GM12873 (cell line): ENCODE data around the gene PGLYRP4.

Experiments used
- CTCF ChIP-seq: IDR thresholded peaks from 2 replicates; pipeline ENCODE4 v1.5.1; 2012; ENCODE audit warnings: low read depth, mild to moderate bottlenecking, moderate library complexity, low read length, control low read depth; ENCODE audit not compliant: insufficient read depth; ENCODE audit errors: missing control alignments

The PGLYRP4 gene, protein sequence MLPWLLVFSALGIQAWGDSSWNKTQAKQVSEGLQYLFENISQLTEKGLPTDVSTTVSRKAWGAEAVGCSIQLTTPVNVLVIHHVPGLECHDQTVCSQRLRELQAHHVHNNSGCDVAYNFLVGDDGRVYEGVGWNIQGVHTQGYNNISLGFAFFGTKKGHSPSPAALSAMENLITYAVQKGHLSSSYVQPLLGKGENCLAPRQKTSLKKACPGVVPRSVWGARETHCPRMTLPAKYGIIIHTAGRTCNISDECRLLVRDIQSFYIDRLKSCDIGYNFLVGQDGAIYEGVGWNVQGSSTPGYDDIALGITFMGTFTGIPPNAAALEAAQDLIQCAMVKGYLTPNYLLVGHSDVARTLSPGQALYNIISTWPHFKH

GRCh38 chr1:153348511-153349362, at the start of gene PGLYRP4:
PGLYRP4 (minus strand) TSS chr1:153348841; CDS start chr1:153347932, 909 bp downstream.
- TF ChIP-seq CTCF = no peak

DNA sequence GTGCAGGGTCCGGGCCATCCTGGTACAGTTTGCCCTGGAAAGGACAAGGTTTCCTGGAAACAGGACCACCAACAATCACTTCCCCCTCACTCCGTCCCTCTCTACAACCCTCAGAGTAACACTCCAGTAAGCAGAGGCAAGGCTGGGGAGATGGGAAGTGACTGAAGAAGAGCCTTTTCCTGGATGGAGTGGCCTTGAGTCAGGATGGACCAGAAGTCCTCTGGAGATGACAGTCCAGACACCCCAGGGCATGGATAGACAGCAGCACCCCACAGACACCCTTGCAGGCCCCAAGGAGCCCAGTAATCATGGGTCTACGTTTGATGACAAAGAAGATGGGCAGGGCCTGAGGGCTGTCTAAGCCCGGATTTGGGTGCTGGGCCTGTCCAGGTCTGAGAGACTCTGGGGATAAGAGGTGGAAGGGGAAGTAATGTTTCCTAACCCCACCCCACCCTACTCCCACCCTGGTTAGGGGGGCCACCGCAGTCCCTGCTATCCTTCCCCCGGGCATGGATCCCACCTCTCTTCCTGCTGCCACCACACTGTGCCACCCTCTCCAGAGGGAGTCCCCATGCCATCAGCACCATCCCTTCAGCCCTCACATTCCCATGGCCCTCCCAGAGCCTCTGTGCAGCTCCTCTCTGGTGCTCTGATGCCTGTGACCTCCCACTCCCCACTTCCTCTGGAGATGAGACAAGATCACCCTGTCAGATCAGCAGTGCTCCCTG, 49.4 kb upstream of the PGLYRP4 start:
- no peak for TF ChIP-seq CTCF

GRCh38 chr1:153397051-153397923, 48.6 kb upstream of the PGLYRP4 start:
- TF ChIP-seq CTCF = no peak

DNA sequence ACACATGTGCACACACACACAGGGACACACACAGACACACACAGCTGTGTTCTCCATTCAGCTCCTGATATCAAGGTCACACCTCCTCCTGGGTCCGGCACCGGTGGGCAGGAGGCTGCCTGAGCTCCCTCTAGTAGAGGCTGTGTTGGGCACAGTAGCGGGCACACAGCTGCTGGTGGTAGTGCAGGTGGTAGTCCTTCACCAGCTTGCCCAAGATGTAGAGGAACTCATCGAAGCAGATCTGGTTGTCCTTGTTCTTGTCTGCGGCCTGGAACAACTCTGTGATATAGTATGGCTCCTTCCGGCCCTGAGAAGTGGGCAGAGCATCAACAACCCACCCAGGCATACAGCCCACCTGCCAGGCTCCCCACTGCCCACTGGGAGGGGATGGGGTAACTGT, 47.8 kb upstream of the PGLYRP4 start:
- TF ChIP-seq CTCF = no peak

- no peak for TF ChIP-seq CTCF
These were observed 47.1 kb upstream of the PGLYRP4 start for GRCh38 chr1:153395776-153396175.

- TF ChIP-seq CTCF = no peak
These were observed 46.6 kb upstream of the PGLYRP4 start for GRCh38 chr1:153395136-153395685.
